HG02884 (cell line): ENCODE data around the gene MMS22L.
A peak's percentile ranks its signal among the peaks of the same experiment; 100 is the strongest.

ENCODE experiments used
- ATAC-seq: cut with Tn5 transposase; IDR thresholded peaks from one replicate; pipeline ENCODE4 v1.9.1; 2021; ENCODE audit warnings: mild to moderate bottlenecking, moderate library complexity; ENCODE audit not compliant: unreplicated experiment

MMS22L gene, protein sequence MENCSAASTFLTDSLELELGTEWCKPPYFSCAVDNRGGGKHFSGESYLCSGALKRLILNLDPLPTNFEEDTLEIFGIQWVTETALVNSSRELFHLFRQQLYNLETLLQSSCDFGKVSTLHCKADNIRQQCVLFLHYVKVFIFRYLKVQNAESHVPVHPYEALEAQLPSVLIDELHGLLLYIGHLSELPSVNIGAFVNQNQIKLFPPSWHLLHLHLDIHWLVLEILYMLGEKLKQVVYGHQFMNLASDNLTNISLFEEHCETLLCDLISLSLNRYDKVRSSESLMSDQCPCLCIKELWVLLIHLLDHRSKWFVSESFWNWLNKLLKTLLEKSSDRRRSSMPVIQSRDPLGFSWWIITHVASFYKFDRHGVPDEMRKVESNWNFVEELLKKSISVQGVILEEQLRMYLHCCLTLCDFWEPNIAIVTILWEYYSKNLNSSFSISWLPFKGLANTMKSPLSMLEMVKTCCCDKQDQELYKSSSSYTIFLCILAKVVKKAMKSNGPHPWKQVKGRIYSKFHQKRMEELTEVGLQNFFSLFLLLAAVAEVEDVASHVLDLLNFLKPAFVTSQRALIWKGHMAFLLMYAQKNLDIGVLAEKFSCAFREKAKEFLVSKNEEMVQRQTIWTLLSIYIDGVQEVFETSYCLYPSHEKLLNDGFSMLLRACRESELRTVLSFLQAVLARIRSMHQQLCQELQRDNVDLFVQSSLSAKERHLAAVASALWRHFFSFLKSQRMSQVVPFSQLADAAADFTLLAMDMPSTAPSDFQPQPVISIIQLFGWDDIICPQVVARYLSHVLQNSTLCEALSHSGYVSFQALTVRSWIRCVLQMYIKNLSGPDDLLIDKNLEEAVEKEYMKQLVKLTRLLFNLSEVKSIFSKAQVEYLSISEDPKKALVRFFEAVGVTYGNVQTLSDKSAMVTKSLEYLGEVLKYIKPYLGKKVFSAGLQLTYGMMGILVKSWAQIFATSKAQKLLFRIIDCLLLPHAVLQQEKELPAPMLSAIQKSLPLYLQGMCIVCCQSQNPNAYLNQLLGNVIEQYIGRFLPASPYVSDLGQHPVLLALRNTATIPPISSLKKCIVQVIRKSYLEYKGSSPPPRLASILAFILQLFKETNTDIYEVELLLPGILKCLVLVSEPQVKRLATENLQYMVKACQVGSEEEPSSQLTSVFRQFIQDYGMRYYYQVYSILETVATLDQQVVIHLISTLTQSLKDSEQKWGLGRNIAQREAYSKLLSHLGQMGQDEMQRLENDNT

DNA sequence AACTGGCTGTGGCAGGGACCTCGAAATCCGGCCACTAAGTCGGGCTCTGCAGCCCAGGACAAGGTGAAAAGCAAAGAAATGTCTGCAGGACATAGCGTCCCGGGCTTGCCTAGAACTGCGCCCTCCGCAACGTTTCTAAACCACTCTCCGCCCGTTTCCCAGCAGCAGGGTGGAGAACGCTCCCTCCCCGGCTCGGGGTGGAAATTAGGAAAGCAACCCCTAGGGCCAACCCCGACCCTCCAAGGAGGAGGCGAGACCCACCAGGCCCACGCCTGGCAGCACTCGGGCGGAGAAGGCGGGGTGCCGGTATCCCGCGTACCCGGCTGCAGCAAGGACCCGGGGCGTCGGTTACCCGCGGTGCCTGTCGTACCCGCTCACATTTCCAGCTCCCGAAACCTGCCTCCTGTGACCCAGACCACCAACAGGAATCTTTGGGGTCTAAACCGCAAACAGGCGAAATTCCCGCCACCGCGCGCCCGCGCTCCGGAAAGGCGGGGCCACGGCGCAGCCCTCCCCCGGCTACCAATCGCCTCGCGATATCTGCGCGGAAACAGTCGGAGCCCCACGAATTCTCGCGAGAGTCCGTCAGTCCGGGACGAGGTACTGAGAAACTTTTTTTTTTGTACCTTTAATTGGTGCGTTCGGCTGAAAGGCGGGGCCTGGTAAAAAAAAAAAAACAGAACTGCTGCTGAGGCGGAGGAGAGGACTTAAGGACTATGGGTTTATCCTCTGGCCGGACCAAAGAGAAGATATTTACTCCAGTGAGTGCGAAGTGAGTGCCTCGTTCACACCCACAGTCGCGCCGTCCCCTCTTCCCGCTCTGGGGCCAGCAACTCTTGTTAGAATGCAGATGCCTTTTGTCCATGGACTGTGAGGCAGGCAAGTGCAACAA is at the start of gene MMS22L:
Gene MMS22L, minus strand, starts transcription at position 491 of the 892 bp plus-strand sequence. CDS start 739 bp downstream, outside the sequence.
- peak; percentile 96 for ATAC-seq

- no peak for ATAC-seq
Observed at GRCh38 chr6:97322811-97323210, 39.8 kb upstream of the MMS22L start.

DNA sequence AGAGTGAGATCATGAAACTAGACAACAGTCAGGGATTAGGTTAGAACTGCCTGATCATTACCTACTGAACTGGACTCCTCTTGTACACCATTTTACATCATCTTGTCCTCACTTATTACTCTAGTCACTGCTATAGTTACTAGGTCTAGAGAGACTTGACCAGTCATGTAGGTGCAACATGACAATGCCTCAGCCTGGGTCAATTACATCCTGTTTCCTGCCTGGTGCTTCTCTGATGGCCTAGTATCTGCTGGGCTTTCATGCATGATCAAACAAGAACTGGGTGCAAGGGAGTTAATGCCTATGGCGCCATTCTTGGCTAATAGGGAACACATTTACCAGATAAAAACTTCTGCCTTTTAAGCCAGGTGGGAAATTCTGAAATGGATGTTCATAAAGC is 39.2 kb upstream of the MMS22L start:
- no peak for ATAC-seq

- no peak for ATAC-seq
Observed at GRCh38 chr6:97316978-97317377, 34.0 kb upstream of the MMS22L start.

- no peak for ATAC-seq
Observed at GRCh38 chr6:97312241-97312640, 29.2 kb upstream of the MMS22L start.

GRCh38 chr6:97306544-97307320 is 23.7 kb upstream of the MMS22L start:
- ATAC-seq, result no peak

GRCh38 chr6:97305414-97306066 is 22.5 kb upstream of the MMS22L start:
- no peak for ATAC-seq

DNA sequence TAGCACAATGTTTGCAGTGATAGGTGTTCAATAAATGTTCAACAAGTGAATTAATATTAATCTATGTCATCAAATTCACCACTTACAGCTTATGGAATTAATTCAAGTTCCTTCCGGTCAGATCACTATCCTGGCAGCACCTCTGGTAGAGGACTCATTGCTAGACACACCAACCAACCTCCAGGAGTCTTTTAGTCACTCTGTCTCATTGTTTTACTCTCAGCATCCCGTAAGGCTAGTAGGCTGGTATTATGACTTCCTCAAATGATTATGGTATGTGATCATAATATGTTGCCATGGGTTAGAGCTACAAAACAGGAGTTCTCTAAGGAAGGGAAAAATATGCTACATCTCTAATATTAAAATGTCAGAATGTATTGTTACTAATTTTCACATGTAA is 21.7 kb upstream of the MMS22L start:
- no peak for ATAC-seq

DNA sequence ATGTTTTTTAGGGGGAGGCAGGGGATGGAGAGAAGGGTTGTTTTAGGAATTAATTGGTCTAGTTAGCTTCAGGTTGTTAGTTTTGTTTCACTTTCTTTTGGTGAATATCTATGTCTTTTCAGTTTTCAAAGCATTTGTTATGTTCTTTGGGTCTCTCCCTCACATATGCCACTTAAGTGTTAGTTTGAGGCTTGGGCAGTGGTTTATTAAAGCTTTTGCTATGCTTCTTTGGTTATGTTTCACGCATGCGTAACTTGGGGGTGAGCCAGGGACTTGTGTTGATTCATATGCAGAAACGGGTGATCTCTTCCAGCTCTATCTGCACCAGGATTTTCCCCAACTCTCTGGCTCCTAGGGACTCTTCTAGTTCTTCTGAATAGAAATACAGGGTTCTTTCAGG is 11.4 kb upstream of the MMS22L start:
- ATAC-seq, result no peak

GRCh38 chr6:97293198-97293696 is 10.2 kb upstream of the MMS22L start:
- ATAC-seq, result no peak

GRCh38 chr6:97292671-97293070 is 9.7 kb upstream of the MMS22L start:
- ATAC-seq, result no peak

DNA sequence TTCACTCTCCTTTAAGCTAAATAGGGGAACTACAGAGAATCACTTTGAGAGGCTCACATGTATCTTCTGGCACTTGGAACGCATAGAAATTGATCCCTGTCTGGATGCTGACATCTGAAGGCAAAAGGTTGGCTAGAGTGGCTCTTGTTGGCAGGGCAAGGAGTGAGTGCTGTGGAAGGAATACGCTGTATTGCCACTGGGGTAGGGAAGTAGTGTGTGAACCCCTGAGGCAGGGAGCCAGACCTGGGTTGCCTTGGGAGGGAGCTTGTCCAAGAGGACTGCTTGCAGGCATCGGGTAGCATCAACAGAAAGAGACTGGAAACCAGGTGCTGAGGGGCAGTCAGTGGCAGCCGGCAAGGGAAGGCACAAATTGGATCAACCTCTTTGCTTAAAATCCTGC is 8.9 kb upstream of the MMS22L start:
- ATAC-seq, result no peak

GRCh38 chr6:97289332-97289731 is 6.3 kb upstream of the MMS22L start:
- no peak for ATAC-seq

DNA sequence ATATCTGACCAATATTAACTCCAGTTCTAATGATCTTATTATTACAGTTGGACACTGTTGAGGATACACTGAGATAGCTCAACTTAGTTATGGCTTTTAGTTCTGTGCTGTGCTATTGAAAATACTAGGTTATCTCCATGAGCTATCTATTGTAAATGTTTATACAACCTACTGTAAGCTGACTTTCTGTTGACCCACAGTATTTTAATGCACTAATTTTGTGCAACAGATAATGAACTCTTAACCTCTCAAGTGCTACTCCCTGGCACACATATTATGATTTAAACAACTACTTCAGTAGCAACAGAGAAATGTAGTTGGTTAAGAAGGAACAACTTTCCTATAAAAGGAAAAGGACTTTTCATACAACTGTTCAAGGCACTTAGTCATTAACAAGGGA is 5.2 kb upstream of the MMS22L start:
- ATAC-seq, result no peak

GRCh38 chr6:97282238-97282725 is 734 bp downstream of the MMS22L start:
- ATAC-seq, result peak; percentile 1

DNA sequence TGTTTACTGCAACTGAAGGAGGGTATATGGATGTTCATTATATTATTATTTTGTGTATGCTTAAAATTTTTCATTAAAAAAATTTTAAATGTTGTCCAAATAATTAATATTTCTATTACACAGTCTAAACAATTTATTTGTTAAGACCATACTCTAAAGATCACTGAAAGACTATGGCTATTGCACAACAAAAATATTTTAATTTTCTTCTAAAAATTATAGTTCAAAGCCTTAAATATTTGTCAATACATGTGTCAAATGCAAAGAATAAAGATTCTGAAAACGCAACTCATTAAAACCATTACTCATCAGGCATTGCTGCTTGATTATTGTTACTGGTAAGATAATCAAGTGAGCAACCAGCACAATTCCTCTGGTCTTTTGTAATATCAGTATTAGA is 2.2 kb downstream of the MMS22L start:
- no peak for ATAC-seq

- no peak for ATAC-seq
Observed at GRCh38 chr6:97275804-97276203, 7.2 kb downstream of the MMS22L start.

- ATAC-seq, result no peak
Observed at GRCh38 chr6:97269821-97270220, 13.2 kb downstream of the MMS22L start.

GRCh38 chr6:97262676-97263075 is 20.3 kb downstream of the MMS22L start:
- ATAC-seq, result no peak
